ENCODE measurements around the gene ANGPT4.
"Not testable (repeated sequence)": the region's sequence is repeated elsewhere in the genome, so short reads cannot be mapped to it uniquely, and the experiment has no call there.

Gene ANGPT4

DNA sequence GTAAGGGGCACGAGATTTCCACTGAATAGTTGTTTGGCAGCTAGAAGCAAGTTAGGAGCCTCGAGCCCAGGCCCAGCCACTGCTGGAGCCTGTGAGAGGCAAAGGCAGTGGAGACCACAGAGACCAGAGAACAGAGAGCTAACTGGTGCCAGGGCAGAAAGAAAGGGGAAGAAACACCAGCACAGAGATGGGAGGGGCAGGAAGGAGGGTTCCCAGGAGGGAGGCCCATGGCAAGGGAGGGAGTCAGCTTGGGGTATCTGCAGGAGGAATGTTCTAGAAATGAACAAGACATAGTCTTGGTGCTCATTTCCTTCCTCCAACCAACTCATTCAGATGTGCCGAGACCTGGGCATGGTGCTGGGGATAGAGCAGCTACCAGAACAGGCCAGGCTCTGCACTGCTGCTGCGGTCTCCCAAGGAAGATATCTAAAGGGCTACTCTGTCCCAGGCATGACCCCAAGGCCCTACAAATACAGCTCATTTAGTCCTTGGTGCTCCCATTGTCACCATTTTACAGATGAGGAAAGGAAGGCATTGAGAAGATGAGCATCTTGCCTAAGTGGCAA lies 10.7 kb downstream of the ANGPT4 start:
- DNase-seq = no peak

DNA sequence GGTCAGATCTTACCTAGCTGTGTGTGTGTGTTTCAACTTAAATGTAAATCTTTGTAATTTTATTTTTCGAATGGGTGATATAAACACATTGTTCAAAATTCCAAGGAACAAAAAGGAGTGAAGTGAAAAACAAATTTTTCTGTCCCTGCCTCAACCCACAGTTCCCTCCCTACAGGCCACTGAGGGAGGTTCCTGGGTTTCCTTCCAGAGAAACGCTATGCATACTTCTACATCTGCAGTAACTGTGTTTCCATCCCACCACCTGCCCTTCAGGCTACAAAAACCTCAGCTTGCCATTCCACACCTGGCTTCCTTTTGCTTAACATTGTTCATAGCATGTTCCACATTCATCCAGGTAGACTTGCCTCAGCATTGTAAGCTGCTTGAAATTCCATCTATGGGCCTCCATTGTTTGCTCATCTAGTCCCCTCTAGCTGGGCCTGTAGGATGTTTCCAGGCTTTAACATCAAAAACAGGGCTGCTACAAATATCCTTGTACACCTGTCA lies 12.0 kb downstream of the ANGPT4 start:
- DNase-seq = no peak

DNA sequence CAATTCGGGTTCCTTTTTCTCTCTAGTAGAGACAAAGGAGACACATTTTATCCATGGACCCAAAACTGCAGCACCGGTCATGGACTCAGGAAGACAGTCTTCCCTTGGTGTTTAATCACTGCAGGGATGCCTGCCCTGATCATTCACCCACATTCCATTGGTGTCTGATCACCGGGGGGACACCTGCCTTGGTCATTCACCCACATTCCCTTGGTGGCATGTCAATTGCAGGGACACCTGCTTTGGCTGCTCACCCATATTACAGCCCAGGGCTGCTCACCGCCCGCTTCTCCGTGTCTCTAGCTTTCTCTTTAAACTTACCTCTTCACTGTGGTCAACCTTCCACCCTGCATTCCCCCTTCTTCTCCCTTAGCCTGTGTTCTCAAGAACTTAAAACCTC lies 18.7 kb downstream of the ANGPT4 start:
- not testable (repeated sequence) for DNase-seq

DNA sequence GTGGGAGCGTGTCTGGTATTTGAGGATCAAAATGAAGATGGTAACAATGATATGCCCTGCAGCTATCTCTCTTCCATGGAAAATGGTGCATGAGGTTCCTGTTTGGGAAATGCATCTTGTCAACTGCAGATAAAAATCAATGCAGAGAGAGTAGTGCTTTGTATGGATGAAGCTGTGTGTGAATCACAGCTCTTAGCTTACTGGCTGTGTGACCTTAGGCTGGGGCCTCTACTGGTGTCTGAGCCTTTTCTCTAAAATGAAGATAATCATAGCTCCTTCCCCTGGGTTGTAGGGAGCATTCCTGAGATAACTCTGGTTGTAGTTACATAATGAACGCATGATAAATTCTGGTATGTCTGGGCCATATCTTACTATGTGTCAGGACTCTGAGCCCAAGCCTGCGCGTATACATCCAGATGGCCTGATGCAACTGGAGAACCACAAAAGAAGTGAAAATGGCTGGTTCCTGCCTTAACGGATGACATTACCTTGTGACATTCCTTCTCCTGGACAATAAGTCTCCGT lies 19.6 kb downstream of the ANGPT4 start:
- DNase-seq = no peak

- DNase-seq = not testable (repeated sequence)
Observed at GRCh38 chr20:892371-892770, 23.8 kb downstream of the ANGPT4 start.

DNA sequence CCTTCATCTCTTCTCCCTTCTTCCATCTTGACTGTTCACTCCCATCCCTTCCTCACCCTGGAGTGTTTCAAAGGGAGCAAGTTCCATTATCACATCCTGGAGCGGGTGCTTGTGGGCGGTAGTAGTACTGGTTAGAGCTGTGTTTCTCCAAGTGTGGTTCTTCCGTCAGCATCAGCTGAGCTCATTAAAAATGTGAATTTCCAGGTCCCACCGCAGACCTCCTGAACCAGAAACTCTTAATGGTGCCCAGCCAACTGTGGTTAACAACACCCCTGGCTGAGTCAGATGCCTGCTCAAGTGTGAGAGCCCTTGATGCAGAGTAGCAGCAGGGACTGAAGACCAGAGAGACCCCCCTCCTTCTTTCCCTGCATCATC lies 24.4 kb downstream of the ANGPT4 start:
- no peak for DNase-seq

GRCh38 chr20:891058-891705 lies 25.0 kb downstream of the ANGPT4 start:
- DNase-seq = no peak

GRCh38 chr20:890666-891057 lies 25.5 kb downstream of the ANGPT4 start:
- no peak for DNase-seq

DNA sequence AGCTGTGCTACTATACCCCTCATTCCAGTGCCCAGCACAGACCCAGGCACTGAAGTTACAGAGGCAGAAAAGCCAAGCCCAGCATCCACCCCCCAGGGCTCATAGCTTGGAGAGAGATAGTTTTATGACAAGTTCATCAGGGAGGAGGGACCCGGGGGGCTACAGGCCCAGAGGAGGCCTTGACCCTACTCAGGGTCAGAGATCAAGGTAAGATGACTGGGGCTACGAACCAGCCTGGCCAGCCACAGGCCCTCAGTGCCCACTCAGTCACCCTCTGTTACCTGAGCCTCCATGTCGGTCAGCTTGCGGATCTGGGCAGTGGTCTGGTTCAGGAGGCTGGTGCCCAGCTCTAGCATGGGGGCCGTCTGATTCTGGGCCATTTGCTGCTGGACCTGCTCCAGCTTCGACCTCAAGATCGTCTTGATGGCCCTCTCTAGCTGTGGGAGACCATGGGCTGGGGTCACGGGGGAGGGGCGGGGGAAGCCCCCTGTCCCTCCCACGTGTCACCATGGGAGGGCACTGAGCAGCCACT lies 26.1 kb downstream of the ANGPT4 start:
- no peak for DNase-seq

DNA sequence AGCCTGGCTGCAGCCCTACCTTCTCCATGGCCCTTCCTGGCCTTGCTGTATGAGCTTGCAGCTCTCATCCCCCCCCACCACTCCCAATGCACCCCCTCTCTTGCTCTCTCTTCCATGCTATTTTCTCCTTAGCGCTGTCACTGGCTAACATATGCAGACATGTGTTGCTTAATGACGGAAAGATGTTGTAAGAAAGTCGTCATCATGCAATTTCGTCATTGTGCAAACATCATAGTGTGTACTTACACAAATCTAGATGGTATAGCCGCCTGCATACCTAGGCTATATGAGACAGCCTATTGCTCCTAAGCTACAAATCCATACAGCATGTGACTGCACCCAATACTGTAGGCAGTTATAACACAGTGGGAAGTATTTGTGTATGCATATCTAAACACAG lies 27.0 kb downstream of the ANGPT4 start:
- DNase-seq = no peak

GRCh38 chr20:888057-888456 lies 28.1 kb downstream of the ANGPT4 start:
- DNase-seq = no peak

DNA sequence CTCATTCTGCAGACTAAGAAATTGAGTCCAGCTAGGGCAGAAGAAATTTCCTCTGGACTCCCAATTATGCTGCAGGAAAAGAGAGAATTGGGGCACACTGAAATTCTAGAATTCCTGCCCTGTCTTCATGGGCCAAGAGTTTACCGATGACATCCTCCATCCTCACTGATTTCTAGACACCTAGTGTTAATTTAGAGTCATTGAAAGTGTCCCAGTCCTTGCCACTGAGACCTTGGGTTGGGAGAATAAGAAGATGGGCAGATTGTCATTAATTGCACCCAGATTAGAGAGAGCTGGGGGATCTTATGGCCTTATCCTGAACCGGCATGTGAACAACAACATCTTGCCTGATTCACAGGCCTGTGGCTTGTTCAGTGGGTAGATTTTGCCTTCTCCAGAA lies 29.0 kb downstream of the ANGPT4 start:
- no peak for DNase-seq

DNA sequence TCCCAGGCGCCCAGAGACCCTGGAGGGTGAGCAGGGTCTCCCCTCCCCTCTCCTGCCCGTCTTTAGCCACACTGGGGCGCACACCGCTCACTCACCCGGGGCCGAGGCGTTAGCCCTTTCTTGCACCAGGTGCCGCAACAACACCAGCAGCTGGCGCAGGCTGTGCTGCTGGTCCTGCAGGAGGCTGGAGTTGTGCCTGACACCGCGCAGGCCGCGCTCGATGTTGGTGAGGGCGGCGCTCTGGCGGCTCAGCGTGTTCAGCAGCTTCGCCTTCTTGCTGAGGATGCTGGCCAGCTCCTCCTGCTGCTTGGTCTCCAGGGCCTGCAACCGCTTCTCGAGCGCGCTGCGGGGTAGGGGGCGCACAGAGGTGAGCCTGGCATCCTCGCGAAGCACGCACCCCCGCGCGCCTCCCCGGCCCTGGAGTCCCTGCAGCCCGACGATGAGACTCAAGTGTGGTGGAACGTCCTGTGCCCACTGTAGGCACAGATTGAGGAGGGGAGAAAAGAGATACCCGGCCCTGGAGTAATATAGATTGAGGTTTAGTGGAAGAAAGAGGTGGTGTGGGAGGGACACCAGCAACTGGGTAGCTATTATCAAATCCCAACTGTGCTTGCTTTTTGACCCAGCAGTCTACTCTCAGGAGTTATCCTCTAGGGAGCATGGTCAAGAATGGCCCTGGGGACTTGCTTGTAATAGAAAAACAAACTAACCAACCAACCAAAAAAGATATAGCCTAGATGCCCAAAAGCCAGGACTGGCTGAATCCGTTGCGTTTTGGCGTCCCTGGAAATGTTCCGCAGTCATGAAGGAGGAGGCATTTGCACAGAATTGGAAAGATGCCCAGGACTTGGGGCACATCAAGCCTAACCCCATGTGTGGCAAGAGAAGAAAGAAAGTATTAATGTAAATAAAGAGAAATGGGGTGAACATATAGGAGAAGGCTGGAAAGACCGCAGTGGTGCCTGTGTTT lies 30.9 kb downstream of the ANGPT4 start:
- no peak for DNase-seq

DNA sequence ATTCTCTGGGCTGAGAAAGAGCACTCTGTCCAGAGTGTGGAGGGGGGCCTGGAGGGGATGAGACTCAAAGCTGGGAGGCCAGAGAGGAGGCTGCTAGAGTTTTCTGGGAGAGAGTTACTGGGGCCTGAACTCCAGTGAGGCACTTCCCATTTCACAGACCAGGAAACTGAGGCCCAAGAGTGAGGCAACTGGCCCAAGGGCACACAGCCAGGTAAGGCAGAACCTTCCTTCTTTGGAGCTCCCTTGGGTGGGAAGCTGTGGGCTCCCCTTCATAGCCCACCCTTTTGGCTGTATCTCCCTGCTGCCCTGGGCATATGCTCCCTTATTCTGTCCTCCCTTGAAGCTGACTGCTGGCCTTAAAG lies 34.4 kb downstream of the ANGPT4 start:
- DNase-seq = no peak

- DNase-seq = peak; percentile 84
Observed at GRCh38 chr20:881051-881782, 34.9 kb downstream of the ANGPT4 start.

- no peak for DNase-seq
Observed at GRCh38 chr20:879626-880025, 36.5 kb downstream of the ANGPT4 start.

DNA sequence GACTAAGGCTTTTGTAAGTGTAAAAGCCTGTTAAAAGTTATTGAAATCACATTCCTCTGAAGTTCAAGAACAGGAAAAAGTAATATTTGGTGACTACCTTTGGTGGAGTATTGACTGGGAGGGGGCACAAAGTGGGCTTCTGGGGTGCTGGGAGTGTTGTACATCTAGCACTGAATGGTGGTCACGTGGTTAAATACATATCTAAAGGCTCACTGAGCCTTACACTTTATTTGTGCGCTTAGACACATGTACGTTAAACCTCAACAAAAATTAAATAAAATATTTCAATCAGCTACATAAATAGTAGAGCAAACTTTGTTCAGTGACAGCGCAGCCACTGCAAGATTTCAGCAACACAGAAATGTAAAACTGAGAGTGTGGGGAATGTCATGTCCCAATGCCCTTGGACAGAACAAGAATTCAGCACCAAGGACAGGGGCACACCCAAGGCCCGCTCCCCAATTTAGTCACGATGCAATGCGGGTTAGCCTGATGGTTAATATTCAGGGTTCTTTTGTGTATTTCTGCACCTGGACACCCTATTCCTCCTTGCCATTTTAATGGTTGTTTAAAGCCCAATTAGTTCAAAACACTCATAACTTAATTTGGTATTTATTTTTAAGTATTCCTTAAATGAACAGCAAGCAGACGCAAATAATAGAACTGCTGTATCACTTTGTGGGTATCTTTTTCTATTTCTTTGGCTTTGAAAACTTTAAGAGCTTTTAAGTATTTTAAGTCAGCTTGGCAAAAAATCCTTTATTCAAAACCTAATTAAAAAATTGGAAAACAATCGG lies 37.4 kb downstream of the ANGPT4 start:
- DNase-seq = no peak

DNA sequence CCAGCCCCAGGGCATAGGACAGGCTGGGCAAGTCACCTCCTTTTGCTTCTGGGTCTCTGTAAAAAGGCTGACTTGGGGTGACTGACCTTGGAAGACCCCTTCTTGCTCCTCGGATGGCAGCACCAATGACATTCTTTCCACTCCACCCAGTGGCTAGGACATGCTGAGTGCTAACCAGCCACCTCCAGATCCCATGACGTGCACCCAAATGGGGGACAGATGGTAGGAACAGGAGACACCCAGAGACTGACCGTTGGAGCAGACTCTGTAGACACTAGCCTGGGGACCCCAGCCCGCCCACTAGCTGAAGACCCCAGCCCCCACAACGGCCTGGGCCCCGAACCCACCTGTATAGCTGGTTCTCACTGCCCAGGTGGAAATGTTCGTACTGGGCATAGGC lies 38.3 kb downstream of the ANGPT4 start:
- DNase-seq = no peak

DNA sequence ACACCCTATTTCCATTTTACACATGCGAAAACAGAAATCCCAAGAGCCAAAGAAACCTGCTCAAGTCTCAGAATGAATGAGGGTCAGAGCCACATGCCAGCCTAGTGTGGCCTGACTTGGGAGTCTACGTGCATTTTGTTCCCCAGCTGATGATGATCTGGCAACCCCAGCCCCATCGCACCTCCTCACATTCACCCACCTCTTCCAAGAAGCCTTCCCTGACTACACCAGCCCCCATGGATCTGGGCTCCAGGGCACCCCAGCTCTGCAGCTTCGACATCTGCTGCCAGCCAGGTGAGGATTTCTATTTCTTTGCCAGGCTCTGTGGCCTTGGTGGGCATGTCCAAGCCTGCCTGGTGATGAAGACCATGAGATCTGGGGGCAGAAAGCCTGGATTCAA lies 41.0 kb downstream of the ANGPT4 start:
- no peak for DNase-seq

- DNase-seq = no peak
Observed at GRCh38 chr20:873875-874607, 42.1 kb downstream of the ANGPT4 start.

All from 8988T (cell line).